Right lung (tissue), 5 donors: ENCODE results near the gene DSCAML1. TPM values are rescaled to one million over a fixed set of nuclear protein-coding genes. Genes with fewer than 3 reads are reported as not detected.
A peak's percentile ranks its signal among the peaks of the same experiment; 100 is the strongest.

Experiments used
- DNase-seq, 2 donors: peaks; one replicate each; pipeline ENCODE4 v3.0.0-alpha.2; 2013
- polyA plus RNA-seq, 5 donors: library from polyadenylated mRNA; unstranded; fragments of 120-200 nt; gene quantifications; one replicate each; pipeline versions ENCODE4 v1.2.1 to v1.2.3, GENCODE V29; 2013; ENCODE audit warnings: inconsistent platforms in 1 of 5, low replicate concordance in 1 of 5; ENCODE audit not compliant: insufficient read length in 5 of 5, insufficient read depth in 1 of 5

The DSCAML1 gene
- polyA plus RNA-seq, 5 donors: 0.85 to 2.1 (median 1.1) TPM

GRCh38 chr11:117428856-117429229 lies 368.2 kb downstream of the DSCAML1 start:
- no peak for DNase-seq

- DNase-seq: no peak
Observed at GRCh38 chr11:117428186-117428855, 368.7 kb downstream of the DSCAML1 start.

- DNase-seq: no peak
Observed at GRCh38 chr11:117427356-117427874, 369.6 kb downstream of the DSCAML1 start.

GRCh38 chr11:117426941-117427340 lies 370.1 kb downstream of the DSCAML1 start:
- no peak for DNase-seq

GRCh38 chr11:117426297-117426685 lies 370.7 kb downstream of the DSCAML1 start:
- peak; percentile 30 to 40 for DNase-seq

GRCh38 chr11:117425679-117426296 lies 371.2 kb downstream of the DSCAML1 start:
- no peak for DNase-seq

- no peak for DNase-seq
Observed at GRCh38 chr11:117424781-117425180, 372.2 kb downstream of the DSCAML1 start.

GRCh38 chr11:117423046-117423575 lies 373.9 kb downstream of the DSCAML1 start:
- DNase-seq: no peak

- DNase-seq: no peak
Observed at GRCh38 chr11:117421476-117421875, 375.5 kb downstream of the DSCAML1 start.

- DNase-seq: no peak
Observed at GRCh38 chr11:117421041-117421440, 376.0 kb downstream of the DSCAML1 start.

- no peak for DNase-seq
Observed at GRCh38 chr11:117420598-117420997, 376.4 kb downstream of the DSCAML1 start.

- no peak for DNase-seq
Observed at GRCh38 chr11:117420143-117420485, 376.9 kb downstream of the DSCAML1 start.

- no peak for DNase-seq
Observed at GRCh38 chr11:117419482-117420142, 377.4 kb downstream of the DSCAML1 start.

- DNase-seq: no peak
Observed at GRCh38 chr11:117418737-117419481, 378.1 kb downstream of the DSCAML1 start.

GRCh38 chr11:117417856-117418255 lies 379.2 kb downstream of the DSCAML1 start:
- DNase-seq: no peak

GRCh38 chr11:117417342-117417741 lies 379.7 kb downstream of the DSCAML1 start:
- no peak for DNase-seq

- no peak for DNase-seq
Observed at GRCh38 chr11:117415358-117415896, 381.6 kb downstream of the DSCAML1 start.

- no peak for DNase-seq
Observed at GRCh38 chr11:117414724-117415123, 382.3 kb downstream of the DSCAML1 start.

- no peak for DNase-seq
Observed at GRCh38 chr11:117413616-117414015, 383.4 kb downstream of the DSCAML1 start.

- no peak for DNase-seq
Observed at GRCh38 chr11:117412653-117413275, 384.3 kb downstream of the DSCAML1 start.

GRCh38 chr11:117412176-117412575 lies 384.8 kb downstream of the DSCAML1 start:
- no peak for DNase-seq
